B cell (primary cell): Measurements from ENCODE around the gene PLXNA1. TPM values are rescaled to one million over a fixed set of nuclear protein-coding genes. Genes with fewer than 3 reads are reported as not detected.
A peak's percentile ranks its signal among the peaks of the same experiment; 100 is the strongest.

Experiments used
- ATAC-seq: fragments of 200-7000 bp; cut with Tn5 transposase; one replicate; pipeline ENCODE4 v1.10.0; 2021; ENCODE audit warnings: low read depth, mild to moderate bottlenecking, moderate number of reproducible peaks, moderate library complexity
- CTCF ChIA-PET: fragments of 350-600 bp; sonication (Branson Sonifier 250); formaldehyde crosslinking; loops from one replicate; lab custom pipeline; 2021; ENCODE audit warnings: antibody characterized with exemption, inconsistent platforms; lab: Charles Lee
- POLR2A ChIA-PET: fragments of 350-600 bp; sonication (Branson Sonifier 250); formaldehyde crosslinking; loops from one replicate; lab custom pipeline; 2021; ENCODE audit warnings: antibody characterized with exemption; lab: Charles Lee
- DNase-seq: peaks from one replicate; pipeline ENCODE4 v3.0.0; 2013
- H2AFZ ChIP-seq: 2 replicates; pipeline ENCODE4 v1.6.1; 2012; ENCODE audit warnings: mild to moderate bottlenecking, low read depth, low read length; ENCODE audit not compliant: insufficient read depth, poor library complexity, severe bottlenecking
- H3K27ac ChIP-seq, 2 donors: 1 replicate in 1 of 2; 2 replicates in 1 of 2; pipeline ENCODE4 v1.5.1; 2012 to 2013; ENCODE audit warnings: low read length in 2 of 2, mild to moderate bottlenecking in 2 of 2, moderate library complexity in 1 of 2
- H3K27me3 ChIP-seq, 4 experiments: fragments of 200-600 bp in 1 of 4; sonication (generic) in 1 of 4; replicated peaks in 1 of 4; 1 replicate in 2 of 4; 2 replicates in 2 of 4; pipeline versions ENCODE4 v1.6.1 to v1.7.0; 2013 to 2016; ENCODE audit warnings: low read length in 3 of 4, mild to moderate bottlenecking in 2 of 4, mixed read lengths in 1 of 4, moderate library complexity in 1 of 4; ENCODE audit not compliant: insufficient read depth in 4 of 4, control insufficient read depth in 3 of 4; ENCODE audit errors: control extremely low read depth in 1 of 4
- H3K36me3 ChIP-seq, 2 experiments: replicated peaks in 1 of 2; 1 replicate in 1 of 2; 2 replicates in 1 of 2; pipeline versions ENCODE4 v1.6.1 to v1.7.1; 2013; ENCODE audit warnings: low read length in 1 of 2; ENCODE audit not compliant: insufficient read depth in 2 of 2, control insufficient read depth in 1 of 2; ENCODE audit errors: control extremely low read depth in 1 of 2, extremely low read depth in 1 of 2
- H3K4me1 ChIP-seq, 2 donors: fragments of 200-600 bp in 1 of 2; sonication (generic) in 1 of 2; 1 replicate in 1 of 2; 2 replicates in 1 of 2; pipeline versions ENCODE4 v1.5.1 to v1.6.1; 2013 to 2017; ENCODE audit warnings: low read length in 2 of 2; ENCODE audit not compliant: control insufficient read depth in 2 of 2, insufficient read depth in 2 of 2
- H3K4me2 ChIP-seq: replicated peaks from 2 replicates; pipeline ENCODE3; 2012; ENCODE audit warnings: mild to moderate bottlenecking, low read depth, low read length; ENCODE audit not compliant: poor library complexity, severe bottlenecking
- H3K4me3 ChIP-seq, 5 experiments: fragments of 200-600 bp in 1 of 5; sonication (generic) in 1 of 5; 1 replicate in 3 of 5; 2 replicates in 2 of 5; pipeline versions ENCODE4 v1.5.1 to v1.7.0; 2011 to 2016; ENCODE audit warnings: low read length in 4 of 5, mild to moderate bottlenecking in 4 of 5, low read depth in 2 of 5, control low read depth in 1 of 5, moderate library complexity in 1 of 5; ENCODE audit not compliant: insufficient read depth in 1 of 5; ENCODE audit errors: control extremely low read depth in 1 of 5, extremely low read depth in 1 of 5
- H3K79me2 ChIP-seq: fragments of 200-600 bp; sonication (generic); one replicate; pipeline ENCODE4 v1.6.0; 2016; ENCODE audit warnings: low read length; ENCODE audit not compliant: control insufficient read depth, insufficient read depth
- H3K9ac ChIP-seq: fragments of 200-600 bp; sonication (generic); 2 replicates; pipeline ENCODE4 v1.6.1; 2017; ENCODE audit warnings: mild to moderate bottlenecking, low read length, moderate library complexity
- H3K9me3 ChIP-seq, 3 donors: one replicate each; pipeline versions ENCODE4 v1.6.1 to v1.7.1; 2013; ENCODE audit warnings: low read length in 2 of 3; ENCODE audit not compliant: control insufficient read depth in 2 of 3, insufficient read depth in 1 of 3; ENCODE audit errors: control extremely low read depth in 1 of 3
- H4K20me1 ChIP-seq: 2 replicates; pipeline ENCODE4 v1.6.0; 2012; ENCODE audit warnings: mild to moderate bottlenecking, low read length; ENCODE audit not compliant: insufficient read depth, control insufficient read depth, poor library complexity, severe bottlenecking
- H3K27ac Mint-ChIP-seq: one replicate; pipeline ENCODE4 v1.8.0; 2021; ENCODE audit warnings: mixed read lengths
- H3K27me3 Mint-ChIP-seq: one replicate; pipeline ENCODE4 v1.8.0; 2021; ENCODE audit warnings: mixed read lengths
- H3K4me1 Mint-ChIP-seq: one replicate; pipeline ENCODE4 v1.8.0; 2021; ENCODE audit warnings: mixed read lengths
- H3K4me3 Mint-ChIP-seq: one replicate; pipeline ENCODE4 v1.8.0; 2021; ENCODE audit warnings: mixed read lengths
- H3K9me3 Mint-ChIP-seq: one replicate; pipeline ENCODE4 v1.8.0; 2022; ENCODE audit warnings: mixed read lengths; ENCODE audit not compliant: insufficient read depth
- CTCF ChIP-seq: fragments of 200-600 bp; IDR thresholded peaks from one replicate; pipeline ENCODE4 v1.8.0; 2022; ENCODE audit warnings: antibody characterized with exemption, mild to moderate bottlenecking
- EZH2 ChIP-seq: IDR thresholded peaks from 2 replicates; pipeline ENCODE4 v1.6.1; 2012; ENCODE audit warnings: borderline replicate concordance, low read depth, mild to moderate bottlenecking, moderate library complexity, low read length; ENCODE audit not compliant: insufficient read depth, poor library complexity, severe bottlenecking
- WGBS: methylation state at CpG from one replicate; pipeline ENCODE4 v1.1.5; 2013; ENCODE audit warnings: missing lambda C conversion rate; ENCODE audit not compliant: insufficient coverage; 5-methylcytosine and 5-hydroxymethylcytosine counted together
- intact Hi-C: fragments of 100-400 bp; cut with micrococcal nuclease; formaldehyde crosslinking; loops from one replicate; pipeline ENCODE4 v1.10.0; 2022
- polyA plus RNA-seq: library from polyadenylated mRNA; depleted of rRNA; stranded (reverse); fragments of >200 nt; gene quantifications from 2 replicates; pipeline ENCODE4 v1.2.3, GENCODE V29; 2012
- total RNA-seq, 2 donors: library from RNA; stranded (reverse); fragments of 120-200 nt in 1 of 2; gene quantifications; 1 replicate in 1 of 2; 2 replicates in 1 of 2; pipeline versions ENCODE4 v1.2.3 to v1.2.4, GENCODE V29; 2013 to 2022

The PLXNA1 gene
- total and polyA plus RNA-seq, 2 donors (not counting 1 experiment from before 2014, with no cell fraction given): 6.7 to 22.3 TPM

GRCh38 chr3:126982126-126982470, 817 bp upstream of the PLXNA1 start:
- DNase-seq (peak; percentile 94), ATAC-seq (peak; percentile 62)
- ChIA-PET POLR2A (interaction anchor here (0.6 to 2.2 kb wide), 3 partner anchors 13 to 71 kb away, joined by 4 to 11 read pairs (median 7); no protein-coding TSS in a partner anchor), CTCF (interaction anchor here (0.8 to 6.3 kb wide), 12 partner anchors 9 to 230 kb away, joined by 3 to 47 read pairs (median 4); no protein-coding TSS in a partner anchor)
- H3K36me3 ChIP-seq: no peaks in the 10 kb centered on the region
- H3K9ac ChIP-seq: peak overlapping the region; percentile 68
- H3K27ac ChIP-seq: peak overlapping the region; percentile 97
- 0% methylated on average over 12 of the region's 12 CpGs for whole genome bisulfite sequencing
- TF ChIP-seq EZH2 (no peak), CTCF (no peak)
- peak overlapping the region in 4 of 5 experiments; percentile 48 to 65 (median 64) for H3K4me3 ChIP-seq
- H3K27me3 ChIP-seq: peaks cover 0 to 33% (median 9%) of the 10 kb centered on the region in 4 experiments
- peaks cover 0 to 9% (median 0%) of the 10 kb centered on the region in 3 donors for H3K9me3 ChIP-seq
- H3K9me3 Mint-ChIP-seq: no peaks in the 10 kb centered on the region
- H3K4me2 ChIP-seq: peak overlapping the region; percentile 88
- H3K27ac Mint-ChIP-seq: peak overlapping the region; percentile 97
- H3K79me2 ChIP-seq: no peaks in the 10 kb centered on the region
- H4K20me1 ChIP-seq: peaks cover 5% of the 10 kb centered on the region
- H3K4me3 Mint-ChIP-seq: peak overlapping the region; percentile 97
- H3K27me3 Mint-ChIP-seq: peaks cover 13% of the 10 kb centered on the region
- H3K4me1 Mint-ChIP-seq: peaks cover 19% of the 10 kb centered on the region
- intact Hi-C loops: loop anchor here (1.0 to 10.0 kb wide), 9 partner anchors 27 to 1745 kb away; partner anchors contain the start of genes CHCHD6, CHST13, KLF15 and RAB7A
- H3K4me1 ChIP-seq: peaks cover 17 to 24% of the 10 kb centered on the region in 2 donors
- peak overlapping the region; percentile 77 for H2AFZ ChIP-seq

- POLR2A ChIA-PET: no interaction called here
- ATAC-seq (no peak), DNase-seq (peak; percentile 46)
- no peak overlapping the region for H3K27ac Mint-ChIP-seq
- intact Hi-C loops: loop anchor here (5.0 to 10.0 kb wide), 5 partner anchors 461 to 1744 kb away; partner anchors contain the start of genes CHST13, KLF15, RAB7A and SEC61A1
- Histone ChIP-seq H3K4me2 (peak overlapping the region; percentile 100), H3K4me3 (peak overlapping the region in 3 of 5 experiments; percentile 56 to 74 (median 63)), H3K9me3 (peaks cover 0 to 9% (median 0%) of the 10 kb centered on the region in 3 donors), H2AFZ (no peak overlapping the region), H3K27me3 (peaks cover 0 to 33% (median 9%) of the 10 kb centered on the region in 4 experiments), H3K27ac (no peak overlapping the region), H3K4me1 (peaks cover 17 to 24% of the 10 kb centered on the region in 2 donors), H4K20me1 (peaks cover 5% of the 10 kb centered on the region), H3K9ac (peak overlapping the region; percentile 72), H3K79me2 (no peaks in the 10 kb centered on the region), H3K36me3 (no peaks in the 10 kb centered on the region)
- no peak overlapping the region for H3K4me3 Mint-ChIP-seq
- TF ChIP-seq EZH2: no peak
- no peak for TF ChIP-seq CTCF
- H3K9me3 Mint-ChIP-seq: no peaks in the 10 kb centered on the region
- CTCF ChIA-PET: interaction anchor here (1.5 to 6.3 kb wide), 3 partner anchors 228 to 304 kb away, joined by 4 to 47 read pairs (median 7); no protein-coding TSS in a partner anchor
- under 1% methylated on average over 70 of the region's 70 CpGs for WGBS
- peaks cover 19% of the 10 kb centered on the region for H3K4me1 Mint-ChIP-seq
- H3K27me3 Mint-ChIP-seq: peaks cover 10% of the 10 kb centered on the region
These were observed 349 bp downstream of the PLXNA1 start for GRCh38 chr3:126983276-126983652.
